Anterior cingulate cortex (tissue), 58 donors: Measurements from ENCODE around the gene POSTN.

Experiments
- DNase-seq, 58 donors: peaks; one replicate each; lab custom pipeline; 2025; lab: John Stamatoyannopoulos, UW

The POSTN gene

GRCh38 chr13:37526710-37527473 is 71.7 kb downstream of the POSTN start:
- no peak for DNase-seq

GRCh38 chr13:37515226-37515625 is 83.3 kb downstream of the POSTN start:
- DNase-seq = no peak
